ENCODE results near the gene SMIM31. TPM values are rescaled to one million over a fixed set of nuclear protein-coding genes. Genes with fewer than 3 reads are reported as not detected.

Gene SMIM31
- total RNA-seq, 1 donor from 2014 or later, result not detected

DNA sequence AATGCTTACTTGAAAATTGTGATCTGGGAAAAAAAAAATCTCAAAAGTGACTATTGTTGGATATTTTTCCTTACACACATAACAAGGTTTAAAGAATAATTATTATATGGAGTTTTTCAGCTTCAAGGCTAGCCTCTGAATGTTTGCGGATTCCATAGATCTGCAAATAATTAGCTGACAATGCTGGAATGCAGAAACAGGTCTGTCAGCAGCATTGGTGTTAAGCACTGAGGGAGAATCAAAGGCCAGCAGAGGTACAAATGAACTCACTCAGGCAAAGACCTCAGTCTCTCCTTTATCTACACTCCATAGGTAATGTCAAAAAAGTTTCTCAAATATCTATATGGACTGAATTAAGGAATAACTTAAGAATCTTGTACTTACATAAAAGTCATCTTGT lies 35.1 kb downstream of the SMIM31 start:
- DNase-seq, result no peak

DNA sequence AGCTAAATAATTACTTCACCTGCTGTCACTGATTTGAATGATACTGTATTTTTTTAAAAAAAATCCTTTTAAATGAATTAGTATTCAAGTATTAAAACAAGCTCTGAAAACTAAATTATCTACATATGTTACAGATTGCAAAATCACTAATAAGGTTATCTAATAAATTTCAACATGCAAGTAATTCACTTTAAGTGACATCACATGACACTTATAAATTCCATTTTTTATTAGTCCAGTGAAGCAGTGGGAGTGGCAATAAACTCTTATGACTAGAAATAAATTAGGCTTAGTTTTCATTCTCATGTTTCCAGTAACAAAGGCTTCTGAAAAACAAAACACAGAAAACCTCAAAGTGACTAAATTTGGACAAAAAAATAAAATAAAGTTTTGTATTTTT lies 36.3 kb downstream of the SMIM31 start:
- no peak for DNase-seq

DNA sequence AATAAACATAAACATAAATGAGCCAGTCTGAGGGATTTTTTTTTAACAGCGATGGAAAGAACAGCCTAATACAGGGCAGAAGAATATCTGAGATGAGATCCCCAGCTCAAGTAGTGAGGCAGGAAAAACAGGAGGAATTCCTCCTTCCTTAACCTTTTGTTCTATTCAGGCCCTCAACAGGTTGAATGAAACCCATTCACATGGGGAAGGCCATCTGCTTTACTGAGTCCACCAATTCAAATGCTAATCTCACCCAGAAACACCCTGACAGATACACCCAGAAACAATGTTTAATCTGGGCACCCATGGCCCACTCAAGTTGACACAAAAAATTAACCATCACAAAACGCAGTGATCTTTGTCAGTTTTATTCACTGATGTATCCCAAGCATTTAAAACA lies 45.5 kb downstream of the SMIM31 start:
- DNase-seq, result no peak

DNA sequence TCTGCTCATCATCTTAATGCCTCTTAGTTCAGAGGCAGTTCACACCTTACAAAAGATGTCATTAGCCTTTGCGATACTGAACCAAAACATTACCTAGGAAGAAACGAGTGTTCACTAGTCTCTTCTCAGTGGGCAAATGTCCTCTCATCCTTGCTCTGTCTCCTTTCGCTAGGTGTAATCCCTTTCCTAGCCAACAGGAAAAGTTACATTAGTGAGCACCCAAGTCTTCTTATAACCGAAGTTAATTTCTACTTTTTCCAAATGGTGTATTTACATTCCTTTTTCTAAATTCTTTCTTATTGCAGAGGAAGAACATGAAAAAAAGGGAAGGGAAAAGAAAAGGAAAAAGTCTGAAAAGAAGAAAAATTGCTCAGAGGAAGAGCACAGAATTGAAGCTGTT lies 46.9 kb downstream of the SMIM31 start:
- DNase-seq, result no peak

DNA sequence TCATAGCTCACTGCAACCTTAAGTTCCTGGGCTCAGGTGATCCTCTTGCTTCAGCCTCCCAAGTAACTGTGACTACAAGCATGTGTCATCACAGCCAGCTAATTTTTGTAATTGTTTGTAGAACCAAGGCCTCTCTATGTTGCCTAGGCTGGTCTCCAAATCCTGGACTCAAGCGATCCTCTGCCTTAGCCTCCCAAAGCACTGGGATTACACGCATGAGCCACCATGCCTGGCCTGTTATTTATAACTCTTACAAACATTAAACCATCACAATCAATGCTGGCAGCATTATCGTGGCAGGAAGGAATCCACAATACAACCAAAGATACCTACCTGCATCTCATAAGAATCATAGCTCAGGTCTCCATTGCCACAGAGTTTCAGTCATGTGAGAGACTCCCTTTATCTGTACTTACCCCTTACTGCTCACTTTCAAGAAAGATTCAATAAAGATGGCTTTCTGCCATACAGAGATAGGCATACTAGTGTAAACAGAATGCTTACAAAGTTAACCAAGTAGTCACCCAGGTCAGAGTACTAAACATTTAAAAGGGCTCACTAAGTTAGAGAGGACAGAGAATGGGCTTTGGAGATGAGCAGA lies 48.5 kb downstream of the SMIM31 start:
- DNase-seq, result no peak

DNA sequence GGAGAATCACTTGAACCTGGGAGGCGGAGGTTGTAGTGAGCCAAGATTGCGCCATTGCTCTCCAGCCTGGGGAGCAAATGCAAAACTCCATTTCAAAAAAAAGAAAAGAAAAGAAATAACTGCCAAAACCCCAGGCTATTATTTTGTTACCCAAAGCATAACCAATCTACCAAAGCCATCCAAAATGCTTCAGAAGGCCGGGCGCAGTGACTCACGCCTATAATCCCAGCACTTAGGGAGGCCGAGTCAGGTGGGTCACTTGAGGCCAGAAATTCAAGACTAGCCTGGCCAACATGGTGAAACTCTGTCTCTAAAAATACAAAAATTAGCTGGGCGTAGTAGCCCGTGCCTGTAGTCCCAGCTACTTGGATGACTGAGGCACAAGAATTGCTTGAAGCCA lies 49.8 kb downstream of the SMIM31 start:
- no peak for DNase-seq

DNA sequence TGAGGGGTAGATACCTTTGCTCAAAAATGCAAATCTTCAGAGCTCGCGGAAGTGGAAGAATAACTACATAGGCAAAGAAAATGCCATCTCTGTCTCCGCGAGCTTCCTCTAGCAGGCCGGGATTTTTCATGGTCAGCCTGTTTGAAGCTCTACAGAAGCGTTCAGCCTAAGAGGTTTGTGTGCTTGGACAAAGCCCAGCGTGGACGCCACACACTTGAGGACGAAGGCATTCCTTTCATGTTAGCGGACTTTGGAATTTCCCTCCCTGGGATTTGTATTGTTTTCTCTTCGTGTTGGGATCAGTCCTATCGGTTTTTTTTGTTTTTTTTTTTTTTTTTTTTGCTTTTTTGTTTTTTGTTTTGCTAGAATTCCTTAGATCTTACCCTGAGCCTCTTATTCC lies 53.7 kb downstream of the SMIM31 start:
- DNase-seq, result no peak

DNA sequence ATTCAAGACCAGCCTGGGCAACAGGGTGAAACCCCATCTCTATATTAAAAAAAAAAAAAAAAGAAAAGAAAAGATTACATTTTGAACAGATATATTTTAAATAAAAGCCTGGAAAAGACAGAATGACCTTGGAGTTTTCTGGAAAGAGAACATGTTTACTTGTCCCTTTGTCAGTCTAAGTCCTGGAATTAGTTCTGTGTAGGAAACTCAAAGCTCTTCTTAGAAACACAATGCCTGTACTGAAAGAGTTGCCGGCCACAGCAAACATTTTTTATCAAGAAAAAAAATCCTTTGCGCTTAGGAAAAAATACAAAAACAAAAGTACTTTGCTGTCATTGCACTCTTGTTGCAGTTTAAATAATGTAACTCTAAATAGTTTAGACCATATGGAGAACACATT lies 59.6 kb downstream of the SMIM31 start:
- DNase-seq, result no peak

DNA sequence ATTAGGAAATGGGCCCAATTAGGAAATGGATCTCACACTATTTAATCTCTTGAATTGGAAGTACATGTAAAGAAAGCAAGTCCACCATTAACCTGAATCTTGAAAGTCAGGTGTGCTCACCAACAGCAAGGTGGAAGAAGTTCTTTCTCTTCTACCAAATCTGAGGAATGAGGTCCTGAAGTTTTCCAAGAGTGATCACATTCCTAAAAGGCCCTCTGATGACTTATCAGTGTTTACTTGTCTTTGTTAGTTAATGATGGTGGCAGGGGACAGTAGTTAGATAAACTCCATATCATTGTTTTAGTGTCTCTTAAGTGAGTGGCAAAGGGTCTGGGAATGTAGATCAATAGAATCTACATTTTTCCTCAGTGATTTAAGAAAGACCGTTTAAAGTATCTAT lies 61.8 kb downstream of the SMIM31 start:
- DNase-seq, result no peak

DNA sequence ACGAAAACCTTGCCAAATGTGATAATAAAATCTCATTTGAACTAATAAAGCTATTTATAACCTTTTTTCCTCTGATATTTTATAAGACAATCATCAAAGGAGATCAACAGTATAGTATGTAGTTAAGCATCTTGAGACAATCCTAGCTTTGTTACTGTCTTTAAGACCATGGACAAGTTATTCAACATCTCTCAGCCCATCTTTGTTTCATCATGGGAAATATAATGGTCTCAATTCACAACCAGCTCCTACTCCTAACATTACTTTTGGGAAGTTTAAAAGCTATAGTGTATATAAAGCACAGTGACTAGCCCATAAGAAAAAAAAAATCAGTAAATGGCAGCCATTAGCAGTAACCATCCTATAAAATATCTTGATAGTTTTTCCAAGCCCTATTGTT lies 65.4 kb downstream of the SMIM31 start:
- DNase-seq, result no peak

DNA sequence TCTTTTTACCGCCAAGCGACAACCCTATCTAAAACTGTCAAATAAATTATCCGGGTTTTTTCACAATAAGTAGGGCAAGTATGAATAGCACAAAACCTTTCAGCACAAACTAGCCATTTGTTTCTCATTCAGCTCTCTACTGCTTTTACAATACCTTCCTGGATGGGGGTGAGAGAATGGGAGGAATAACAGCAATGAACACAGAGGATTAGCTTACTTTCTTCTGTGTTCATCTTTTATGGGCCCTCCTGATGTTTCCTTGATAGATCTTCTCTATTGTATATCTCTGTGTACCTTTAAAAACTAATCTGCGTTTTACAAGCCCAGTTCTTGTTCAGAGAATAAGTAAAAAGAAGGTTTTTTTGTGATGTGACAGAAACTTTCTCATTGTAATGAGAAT lies 67.8 kb downstream of the SMIM31 start:
- no peak for DNase-seq

DNA sequence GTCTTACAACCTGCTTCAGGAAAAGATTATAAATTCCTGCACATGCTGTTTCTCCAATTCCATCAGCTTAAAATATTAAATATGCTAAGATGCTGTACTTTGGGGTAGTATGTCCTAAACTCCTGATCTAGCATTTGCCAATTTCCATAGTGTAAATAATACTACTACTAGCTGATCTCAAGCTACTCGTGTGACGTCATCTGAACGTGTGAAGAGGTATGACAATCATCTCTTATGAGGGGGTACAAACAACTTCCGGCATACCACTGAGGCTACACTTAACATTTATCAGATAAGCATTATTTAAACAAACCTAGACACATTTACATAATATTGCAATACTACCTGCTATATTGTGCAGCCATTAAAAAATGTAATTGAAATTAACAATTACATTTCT lies 70.7 kb downstream of the SMIM31 start:
- no peak for DNase-seq

DNA sequence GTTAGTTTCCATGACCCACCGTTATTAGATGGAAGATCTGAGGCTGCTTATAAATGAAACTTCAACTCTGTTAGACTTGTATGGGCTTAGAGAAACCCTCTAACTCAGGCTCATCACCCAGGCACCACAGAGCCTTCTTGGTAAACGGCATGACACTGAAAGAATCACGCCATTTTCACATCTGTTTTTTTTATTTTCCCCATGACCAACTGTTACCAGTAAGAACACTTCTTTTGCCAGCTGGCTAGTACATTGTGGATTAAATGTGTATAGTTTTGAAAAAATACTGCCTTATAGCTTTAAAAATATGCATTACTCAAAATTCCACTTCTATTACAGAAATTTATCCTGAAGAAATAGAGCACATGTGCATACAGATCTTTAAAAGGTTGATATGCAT lies 75.0 kb downstream of the SMIM31 start:
- DNase-seq, result no peak

DNA sequence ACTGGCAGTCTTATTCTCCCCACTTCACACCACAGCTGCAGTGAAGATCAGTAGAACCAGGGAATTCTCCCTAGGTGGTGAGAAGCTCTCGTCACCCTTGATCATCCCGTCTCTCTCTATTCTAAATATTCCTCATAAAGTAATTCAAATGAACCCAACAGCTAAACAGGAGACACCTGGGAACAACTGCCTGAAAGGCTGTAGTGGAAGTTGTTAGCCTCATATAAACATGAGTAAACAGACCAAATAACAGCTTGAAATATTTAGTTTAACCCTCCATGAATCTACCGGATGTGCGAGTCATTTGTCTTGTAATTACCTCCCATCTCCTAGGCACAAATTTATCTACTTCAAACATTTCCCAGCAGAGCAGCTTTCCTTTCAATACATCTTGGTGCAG lies 92.6 kb downstream of the SMIM31 start:
- DNase-seq, result no peak

DNA sequence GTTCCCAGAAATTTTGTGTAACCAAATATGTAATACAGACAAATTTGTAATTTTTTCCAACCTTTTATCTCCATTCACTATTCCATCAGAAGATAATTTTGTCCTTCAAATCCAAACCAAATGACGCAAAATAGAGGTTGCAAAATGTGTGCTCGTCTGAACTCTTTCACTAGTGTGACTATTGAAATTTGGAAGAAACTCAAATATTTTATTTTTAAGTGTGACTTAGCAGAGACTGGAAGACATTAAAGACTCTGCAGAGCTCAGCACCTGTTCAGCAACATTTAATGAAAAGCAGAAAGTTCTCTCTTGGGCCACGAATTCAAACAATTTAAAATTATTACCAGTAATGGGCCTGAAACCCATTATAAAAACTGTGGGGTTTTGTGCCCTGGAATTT lies 93.1 kb downstream of the SMIM31 start:
- DNase-seq, result no peak

DNA sequence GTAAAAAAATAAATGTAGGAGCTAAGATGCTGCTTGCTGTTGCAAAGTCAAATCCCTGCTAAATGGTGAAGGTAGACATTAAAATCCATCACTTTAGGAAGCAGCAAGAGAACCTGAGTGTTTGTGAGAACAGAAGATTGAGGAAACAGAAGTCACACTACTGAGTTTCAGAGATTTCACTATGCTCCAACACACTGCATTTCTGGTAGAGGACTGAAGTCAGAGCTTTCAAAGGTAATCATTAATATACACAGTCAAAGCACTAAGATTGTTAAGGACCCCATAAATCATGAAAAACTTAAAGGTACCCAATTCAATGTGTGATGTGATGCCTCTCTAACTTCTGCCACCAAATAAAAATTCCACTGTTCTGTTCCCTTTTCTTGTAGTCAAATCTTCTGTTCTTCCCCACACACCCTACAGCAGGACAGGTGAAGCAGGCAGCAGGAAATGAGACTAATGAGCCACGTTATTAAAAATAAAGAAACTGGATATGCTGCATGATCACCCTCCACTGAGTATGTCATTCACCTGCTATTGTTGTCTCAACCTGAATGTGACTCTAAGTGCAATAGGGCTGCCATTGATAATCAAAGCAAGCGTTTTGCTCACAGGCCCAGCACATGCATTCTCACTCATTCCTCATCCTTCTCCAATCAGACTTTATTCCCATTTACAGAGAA lies 94.2 kb downstream of the SMIM31 start:
- DNase-seq, result no peak

Small RNAs within 50 kb of the gene (small RNA-seq; reads per million reads assigned to genes)
- gene RNU6-668P, result not detected

Other genes with a start within 250 kb of the SMIM31 start
- gene APELA, start 123.0 kb downstream of the SMIM31 start, total RNA-seq, result not detected
- 2.5 TPM for gene TRIM61, start 223.5 kb downstream of the SMIM31 start, total RNA-seq

Measured in occipital lobe (tissue), 3 donors.